Measurements from ENCODE around the gene APOBEC3H.

APOBEC3H gene

GRCh38 chr22:39088685-39089032, 8.4 kb upstream of the APOBEC3H start:
- H3K4me3 ChIP-seq (ENCODE audit: low read depth, low read length) = no peak overlapping the region
- DNase-seq (ENCODE audit: low read depth) = no peak
- TF ChIP-seq CTCF (IDR thresholded peaks at IDR 0.05; ENCODE audit: low read depth, low read length, missing control alignments) = no peak

GRCh38 chr22:39089928-39090327, 7.1 kb upstream of the APOBEC3H start:
- no peak for TF ChIP-seq CTCF (IDR thresholded peaks at IDR 0.05; ENCODE audit: low read depth, low read length, missing control alignments)
- DNase-seq (ENCODE audit: low read depth) = no peak
- H3K4me3 ChIP-seq (ENCODE audit: low read depth, low read length) = no peak overlapping the region

- TF ChIP-seq CTCF (IDR thresholded peaks at IDR 0.05; ENCODE audit: low read depth, low read length, missing control alignments) = no peak
- H3K4me3 ChIP-seq (ENCODE audit: low read depth, low read length) = no peak overlapping the region
- no peak for DNase-seq (ENCODE audit: low read depth)
Observed at GRCh38 chr22:39090426-39091064, 6.5 kb upstream of the APOBEC3H start.

- TF ChIP-seq CTCF (IDR thresholded peaks at IDR 0.05; ENCODE audit: low read depth, low read length, missing control alignments) = no peak
- no peak for DNase-seq (ENCODE audit: low read depth)
- no peak overlapping the region for H3K4me3 ChIP-seq (ENCODE audit: low read depth, low read length)
Observed at GRCh38 chr22:39091126-39092081, 5.6 kb upstream of the APOBEC3H start.

- no peak overlapping the region for H3K4me3 ChIP-seq (ENCODE audit: low read depth, low read length)
- DNase-seq (ENCODE audit: low read depth) = no peak
- TF ChIP-seq CTCF (IDR thresholded peaks at IDR 0.05; ENCODE audit: low read depth, low read length, missing control alignments) = no peak
Observed at GRCh38 chr22:39092111-39092862, 4.8 kb upstream of the APOBEC3H start.

GRCh38 chr22:39094717-39095389, 2.2 kb upstream of the APOBEC3H start:
- no peak for TF ChIP-seq CTCF (IDR thresholded peaks at IDR 0.05; ENCODE audit: low read depth, low read length, missing control alignments)
- DNase-seq (ENCODE audit: low read depth) = no peak
- no peak overlapping the region for H3K4me3 ChIP-seq (ENCODE audit: low read depth, low read length)

All from GM12864 (cell line).